NCI-H2227 (cell line): Measurements from ENCODE around the gene KIF4A.

Experiments used
- DNase-seq: peaks from one replicate; lab custom pipeline; 2025; ENCODE audit not compliant: unreplicated experiment; lab: John Stamatoyannopoulos, UW

The KIF4A gene

DNA sequence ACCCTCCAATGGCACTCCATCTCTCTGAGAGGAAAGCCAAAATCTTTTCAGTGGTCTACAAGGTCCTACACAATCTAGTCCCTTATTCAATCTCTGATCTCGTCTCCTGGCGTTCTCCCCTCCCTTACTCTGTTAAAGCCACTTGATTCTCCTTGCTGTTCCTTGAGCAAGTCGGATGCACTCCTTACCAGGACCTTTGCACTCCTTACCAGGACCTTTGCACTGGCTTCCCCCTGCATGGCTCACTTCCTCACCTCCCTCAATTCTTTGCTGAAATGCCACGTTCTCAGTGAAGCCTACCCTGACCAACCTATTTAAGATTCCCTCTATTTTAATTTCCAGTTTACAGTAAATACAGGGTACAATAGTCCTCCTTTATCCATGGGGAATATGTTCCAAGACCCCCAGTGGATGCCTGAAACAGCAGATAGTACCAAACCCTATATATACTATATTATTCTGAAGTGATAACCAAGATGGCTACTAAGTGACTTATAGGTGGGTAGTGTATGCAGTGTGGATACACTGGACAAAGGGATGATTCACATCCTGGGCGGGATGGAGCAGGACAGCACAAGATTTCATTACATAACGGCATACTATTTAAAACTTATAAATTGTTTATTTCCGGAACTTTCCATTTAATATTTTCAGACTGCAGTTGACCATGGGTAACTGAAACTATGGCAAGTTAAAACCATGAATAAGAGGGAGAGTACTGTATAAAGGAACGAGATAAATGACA lies 148.2 kb downstream of the KIF4A start:
- no peak for DNase-seq

DNA sequence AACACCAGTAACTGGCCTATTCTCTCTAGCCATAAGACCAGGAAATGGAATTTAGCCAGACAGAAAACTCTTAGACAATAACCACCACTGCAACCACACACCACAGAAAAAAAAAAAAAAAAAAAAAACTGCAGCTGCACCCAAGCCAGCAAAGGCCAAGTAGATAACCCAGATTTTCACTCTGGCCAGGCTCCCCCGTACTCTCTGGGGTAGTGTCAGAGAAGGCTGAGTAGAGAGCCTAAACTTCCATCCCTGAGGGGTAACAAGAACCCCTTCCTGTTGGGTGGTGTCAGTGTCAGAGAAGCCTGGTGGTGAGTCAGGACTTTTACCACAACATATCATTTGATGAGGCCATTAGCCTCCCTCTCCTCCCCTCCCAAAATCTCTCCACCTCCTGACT lies 149.1 kb downstream of the KIF4A start:
- DNase-seq, result no peak

DNA sequence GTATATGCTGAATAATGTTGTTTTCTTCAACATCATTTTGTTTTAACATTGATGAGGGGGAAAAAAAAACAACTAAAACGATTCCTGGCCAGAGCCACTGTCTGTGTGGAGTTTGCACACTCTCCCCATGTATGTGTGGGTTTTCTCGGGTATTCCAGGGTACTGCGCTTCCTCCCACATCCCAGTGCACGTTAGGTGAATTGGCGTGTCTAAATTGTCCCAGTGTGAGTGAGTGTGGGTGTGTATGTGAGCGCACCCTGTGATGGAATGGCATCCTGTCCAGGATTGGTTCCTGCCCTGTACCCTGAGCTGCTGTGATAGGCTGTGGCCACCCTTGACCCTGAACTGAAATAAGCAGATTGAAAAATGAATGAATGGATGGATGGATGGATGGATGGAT lies 152.3 kb downstream of the KIF4A start:
- DNase-seq, result no peak

DNA sequence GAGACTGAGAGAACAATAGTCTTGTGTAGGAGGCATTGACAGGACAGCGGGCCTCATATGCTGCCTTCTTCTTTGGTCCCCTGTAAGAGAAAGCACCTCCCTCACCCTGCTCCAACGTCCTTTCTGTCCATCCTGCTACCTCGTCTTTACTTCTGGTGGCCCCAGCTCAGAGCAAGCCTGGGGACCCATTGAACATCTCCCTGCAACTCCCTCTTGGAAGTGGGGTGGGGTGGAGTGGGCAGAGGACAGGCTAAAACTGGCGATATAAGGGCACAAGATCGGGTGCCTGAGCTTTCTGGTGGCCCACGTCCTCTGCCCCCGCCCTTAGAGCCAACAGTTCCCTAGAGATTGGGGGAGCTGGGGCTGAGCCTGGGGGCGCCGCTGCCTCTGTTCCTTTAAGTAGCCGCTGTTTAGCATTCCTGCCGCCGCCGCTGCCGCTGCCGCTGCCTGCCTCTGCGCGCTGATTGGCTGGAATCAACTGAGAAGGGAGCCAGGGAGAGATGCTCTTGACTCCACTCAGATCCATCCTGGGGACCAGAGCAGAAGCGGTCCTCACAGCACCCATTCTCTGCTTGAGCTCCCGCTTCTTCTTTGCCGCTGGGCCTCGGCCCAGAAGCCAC lies 154.5 kb downstream of the KIF4A start, which contains the start of gene DLG3:
TSS of gene DLG3 (plus strand) at position 510 of the 620 bp plus-strand sequence. CDS start 367 bp downstream, outside the sequence.
- DNase-seq, result peak; percentile 85

DNA sequence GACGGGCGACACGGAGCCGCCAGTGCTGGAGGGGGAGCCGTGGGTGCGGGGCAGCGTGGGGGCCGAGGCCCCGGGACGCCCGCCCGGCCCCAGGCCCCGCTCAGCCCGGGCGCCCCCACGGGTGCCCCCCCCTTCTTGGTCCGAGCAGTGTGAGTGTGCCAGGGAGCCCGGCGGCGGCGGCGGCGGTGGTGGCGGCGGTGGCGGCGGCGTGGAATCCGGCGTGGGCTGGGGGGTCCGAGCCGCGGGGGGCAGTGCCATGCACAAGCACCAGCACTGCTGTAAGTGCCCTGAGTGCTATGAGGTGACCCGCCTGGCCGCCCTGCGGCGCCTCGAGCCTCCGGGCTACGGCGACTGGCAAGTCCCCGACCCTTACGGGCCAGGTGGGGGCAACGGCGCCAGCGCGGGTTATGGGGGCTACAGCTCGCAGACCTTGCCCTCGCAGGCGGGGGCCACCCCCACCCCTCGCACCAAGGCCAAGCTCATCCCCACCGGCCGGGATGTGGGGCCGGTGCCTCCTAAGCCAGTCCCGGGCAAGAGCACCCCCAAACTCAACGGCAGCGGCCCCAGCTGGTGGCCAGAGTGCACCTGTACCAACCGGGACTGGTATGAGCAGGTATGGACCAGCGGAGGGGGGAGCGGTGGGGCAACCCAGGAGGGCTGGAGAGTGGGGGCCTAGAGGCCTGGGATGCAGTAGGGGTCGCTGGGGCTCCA lies 155.2 kb downstream of the KIF4A start:
- DNase-seq, result no peak

DNA sequence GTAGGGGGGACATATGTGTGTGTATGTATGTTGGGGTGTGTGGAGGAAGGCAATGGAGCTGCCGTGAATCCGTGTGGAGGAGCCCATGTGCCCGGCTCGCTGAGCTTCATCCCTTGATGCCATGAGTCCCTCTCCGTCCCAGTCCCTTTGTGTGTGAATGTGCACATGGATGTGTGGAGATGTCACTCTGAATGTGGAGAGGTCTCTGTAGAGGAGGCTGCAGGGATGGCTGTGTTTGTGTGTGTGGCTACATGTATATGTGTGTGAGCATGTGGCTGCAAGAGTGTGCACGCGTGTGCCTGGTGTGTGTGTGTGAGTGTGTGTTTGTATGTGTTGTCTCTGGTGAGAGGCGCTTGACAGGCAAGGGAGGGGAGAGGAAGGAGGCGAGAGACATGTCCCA lies 156.0 kb downstream of the KIF4A start:
- DNase-seq, result peak; percentile 14

DNA sequence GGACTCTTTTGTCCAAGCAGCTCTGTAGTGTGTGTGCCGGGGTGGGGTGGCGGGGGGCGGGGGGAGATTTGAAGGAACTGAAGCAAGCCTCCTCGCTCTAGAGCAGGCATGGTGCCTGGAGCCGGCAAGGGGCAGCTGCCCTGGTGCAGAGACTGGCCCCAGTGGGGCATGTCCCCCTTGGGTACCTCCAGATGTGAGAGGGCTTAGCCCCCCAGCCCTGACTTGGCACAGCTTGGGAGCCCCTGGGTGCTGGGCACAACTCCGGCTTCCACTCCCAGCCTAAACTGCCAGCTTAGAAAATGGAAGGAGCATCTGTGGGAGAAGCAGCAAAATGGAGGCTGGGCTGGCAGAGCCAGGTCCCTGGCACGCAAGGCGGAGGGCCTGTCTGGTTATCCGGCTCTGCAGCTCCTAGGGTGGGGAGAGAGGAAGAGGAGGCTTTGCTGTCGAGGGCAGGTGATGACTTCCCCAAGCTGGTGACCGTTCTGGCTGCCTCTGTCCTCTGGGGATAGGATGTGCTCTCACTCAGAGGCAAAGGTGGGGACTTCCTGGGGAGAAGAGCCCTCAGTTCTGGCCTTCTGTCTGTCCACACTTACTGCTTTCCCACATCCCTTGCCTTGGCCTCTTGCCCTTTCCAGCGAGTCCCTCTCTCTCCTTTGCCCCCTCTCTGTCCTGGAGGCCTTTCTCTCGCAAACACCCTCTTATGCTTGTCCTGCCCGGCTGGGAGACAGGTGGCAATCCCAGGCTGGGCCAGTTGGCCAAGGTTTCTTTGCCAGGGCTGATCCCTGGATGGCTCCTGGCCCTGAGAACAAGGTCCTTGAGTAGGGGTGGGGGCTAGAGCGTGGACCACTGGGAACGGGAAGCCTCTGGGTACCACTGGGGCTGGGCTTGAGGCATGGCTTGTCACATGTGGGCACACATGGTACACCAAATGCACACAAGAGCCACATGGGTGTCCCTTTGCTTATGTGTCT lies 156.8 kb downstream of the KIF4A start:
- DNase-seq, result no peak

DNA sequence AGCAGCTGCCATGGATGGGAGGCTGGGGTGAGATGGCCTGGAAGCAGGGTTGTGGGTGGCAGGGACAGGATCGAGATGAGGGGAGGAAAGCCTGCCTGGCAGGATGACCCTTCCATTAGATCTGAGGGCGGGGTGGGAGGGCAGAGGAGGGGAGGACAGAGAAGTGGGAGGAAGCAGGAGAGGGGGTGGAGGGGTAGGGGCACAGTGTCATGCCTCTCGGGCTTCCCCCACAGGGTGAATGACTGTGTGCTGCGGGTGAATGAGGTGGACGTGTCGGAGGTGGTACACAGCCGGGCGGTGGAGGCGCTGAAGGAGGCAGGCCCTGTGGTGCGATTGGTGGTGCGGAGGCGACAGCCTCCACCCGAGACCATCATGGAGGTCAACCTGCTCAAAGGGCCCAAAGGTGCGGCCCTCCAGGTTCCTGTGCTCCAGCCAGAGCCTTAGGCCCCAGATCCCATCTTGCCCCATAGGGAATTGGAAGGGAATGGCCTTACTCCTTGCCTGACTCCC lies 159.6 kb downstream of the KIF4A start:
- no peak for DNase-seq

DNA sequence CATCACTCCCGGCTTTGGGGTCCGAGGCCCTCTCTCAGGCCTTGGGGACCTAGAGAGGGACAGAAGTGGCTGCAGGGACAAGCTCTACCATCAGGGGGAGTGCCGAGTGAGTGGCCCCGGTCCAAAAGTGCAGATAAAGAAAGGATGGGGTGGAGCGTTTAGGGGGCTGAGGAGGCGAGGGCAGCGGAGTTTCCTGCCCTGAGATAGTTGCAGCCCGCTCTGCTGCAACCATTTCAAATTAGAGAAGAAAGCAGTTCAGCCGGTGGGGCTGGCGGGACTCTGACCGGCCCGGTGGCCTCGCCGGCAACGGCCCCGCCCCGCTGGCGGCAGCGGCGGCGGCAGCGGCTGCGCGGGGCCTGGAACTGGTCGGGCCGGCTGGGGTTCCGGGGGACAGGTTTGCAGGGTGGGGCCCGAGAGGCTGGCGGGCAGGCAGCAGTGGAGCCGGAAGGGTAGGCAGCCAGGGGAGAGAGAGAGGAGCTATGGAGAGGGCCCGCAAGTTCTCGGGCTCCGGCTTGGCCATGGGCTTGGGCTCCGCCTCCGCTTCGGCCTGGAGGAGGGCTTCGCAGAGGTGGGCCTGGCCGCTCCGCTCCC lies 162.3 kb downstream of the KIF4A start:
- DNase-seq, result peak; percentile 71

DNA sequence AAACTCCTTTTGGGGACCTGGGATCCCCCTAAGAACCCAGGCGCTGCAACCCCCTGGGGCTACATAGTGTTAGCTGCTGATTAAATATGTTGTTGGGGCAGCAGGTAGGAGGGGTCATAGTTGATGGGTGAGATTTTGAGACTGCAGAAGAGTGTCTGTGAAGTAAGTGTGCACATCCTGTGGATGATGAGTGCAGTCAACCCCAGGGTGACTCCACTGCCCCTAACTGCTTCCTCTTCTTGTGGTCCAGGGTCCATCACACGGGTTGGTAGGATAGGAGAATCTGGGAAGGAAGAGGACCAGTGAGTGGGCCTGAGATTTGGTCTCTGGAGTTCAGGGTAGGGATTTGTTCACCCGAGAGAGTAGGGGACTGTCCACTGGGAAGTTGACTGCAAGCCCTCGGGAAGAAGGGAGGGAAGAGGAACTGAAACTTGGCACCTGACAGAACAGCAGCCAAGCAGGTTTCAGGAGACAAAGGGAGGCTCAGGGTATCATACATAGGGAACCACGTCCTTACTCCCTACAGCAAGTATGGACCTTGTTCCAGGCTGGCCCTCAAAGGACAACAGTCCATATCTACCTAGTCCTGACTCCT lies 163.2 kb downstream of the KIF4A start:
- no peak for DNase-seq

DNA sequence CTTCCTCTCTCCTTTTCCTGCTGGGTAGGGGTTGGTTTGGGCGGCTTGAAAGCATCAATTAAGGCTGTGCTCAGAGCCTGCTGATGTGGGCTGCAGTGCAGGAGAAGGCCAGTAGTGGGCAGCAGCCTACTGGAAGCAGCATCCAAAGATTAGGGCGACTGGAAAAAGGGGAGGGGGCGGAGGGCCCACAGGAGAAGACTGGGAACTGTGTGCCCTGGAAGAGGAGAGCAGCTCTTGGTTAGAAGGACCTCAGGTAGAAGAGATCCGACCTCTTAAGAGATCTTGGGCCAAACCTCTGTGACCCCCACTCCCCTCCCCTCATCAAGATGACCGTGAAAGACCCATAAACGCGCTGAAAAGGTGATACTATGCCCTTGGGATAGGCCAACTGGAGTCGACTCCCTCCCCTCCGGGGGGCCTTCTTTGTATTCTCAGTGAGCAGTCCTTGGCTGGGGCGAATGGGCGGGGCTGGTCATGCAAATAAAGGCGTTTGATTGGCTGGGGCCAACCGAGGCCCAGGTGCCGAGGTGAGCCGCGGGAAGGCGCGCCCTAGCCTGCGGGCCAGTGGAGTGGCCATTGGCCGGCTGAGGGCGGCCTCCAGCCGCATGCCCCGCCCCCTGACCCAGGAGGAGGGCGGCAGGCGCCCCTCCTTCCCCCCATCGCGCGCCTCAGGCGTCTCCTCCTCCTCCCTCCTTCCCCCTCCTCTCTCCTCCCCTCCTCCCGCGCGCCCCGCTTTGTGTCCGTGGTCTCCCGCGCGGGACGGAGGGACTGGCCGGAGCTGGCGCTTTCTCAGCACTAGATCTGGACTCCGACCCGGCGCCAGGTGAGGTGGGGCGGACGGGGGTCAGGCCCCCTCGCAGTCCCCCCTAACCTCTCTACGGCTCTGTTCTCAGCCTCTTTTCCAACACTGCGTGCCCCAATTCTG lies 164.8 kb downstream of the KIF4A start:
- peak; percentile 91 for DNase-seq

DNA sequence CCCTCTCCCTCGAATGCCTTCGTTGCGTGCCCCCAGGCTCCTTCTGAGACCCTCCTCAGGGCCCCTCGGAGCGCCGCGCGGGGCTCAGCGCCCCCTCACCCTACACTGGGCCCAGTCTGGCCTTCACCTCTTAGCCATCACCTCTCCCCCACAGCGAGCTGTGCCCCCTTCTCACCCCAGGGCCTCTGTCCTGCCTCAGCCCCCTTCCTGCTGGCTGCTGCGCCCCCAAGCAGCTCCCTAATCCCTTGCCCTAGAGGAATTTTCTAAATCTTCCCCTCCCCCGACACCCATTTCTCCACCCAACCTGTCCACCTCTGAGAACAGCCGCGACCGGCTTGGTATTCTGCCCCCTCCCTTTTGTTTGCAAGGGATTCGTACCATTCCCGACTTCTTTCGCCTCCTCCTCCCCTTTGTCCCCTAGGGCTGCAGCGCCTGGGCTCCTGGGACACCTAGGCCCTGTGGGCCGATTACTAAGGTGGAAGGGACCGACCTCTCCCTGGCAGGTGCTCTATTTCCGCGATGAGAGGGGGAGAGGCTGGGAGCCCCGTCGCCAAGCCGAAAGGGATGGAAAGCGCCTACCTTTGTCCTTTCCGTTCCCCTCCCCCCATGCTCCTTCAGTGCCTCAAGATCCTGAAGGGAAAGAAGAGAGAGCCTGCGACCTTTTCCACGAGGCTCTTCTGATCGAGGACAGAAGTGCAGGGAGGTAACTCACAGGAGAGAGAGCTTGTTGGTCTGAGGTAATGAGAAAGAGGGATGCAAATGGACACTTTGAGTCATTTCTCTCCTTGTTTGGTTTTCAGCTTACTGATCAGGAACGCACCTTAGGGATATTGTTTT lies 165.7 kb downstream of the KIF4A start:
- DNase-seq, result peak; percentile 64

DNA sequence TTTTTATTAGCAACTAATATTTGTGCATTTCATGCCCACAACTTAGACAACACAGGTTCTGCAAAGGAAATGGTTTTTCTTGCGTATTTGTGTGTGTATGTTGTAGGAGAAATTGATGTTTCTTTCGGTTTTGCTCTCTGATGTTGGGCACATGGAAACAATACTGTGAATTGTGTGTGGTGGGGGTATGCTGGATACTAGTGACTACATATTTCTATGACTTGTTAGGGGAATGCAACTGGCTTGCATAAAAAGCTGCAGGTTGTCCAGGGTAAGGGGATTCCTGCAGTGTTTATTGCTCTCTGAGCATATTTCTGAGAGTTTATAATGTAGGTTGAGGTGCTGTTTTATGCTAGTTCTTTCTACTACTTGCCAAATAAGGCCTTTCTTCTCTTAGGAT lies 166.4 kb downstream of the KIF4A start:
- no peak for DNase-seq

DNA sequence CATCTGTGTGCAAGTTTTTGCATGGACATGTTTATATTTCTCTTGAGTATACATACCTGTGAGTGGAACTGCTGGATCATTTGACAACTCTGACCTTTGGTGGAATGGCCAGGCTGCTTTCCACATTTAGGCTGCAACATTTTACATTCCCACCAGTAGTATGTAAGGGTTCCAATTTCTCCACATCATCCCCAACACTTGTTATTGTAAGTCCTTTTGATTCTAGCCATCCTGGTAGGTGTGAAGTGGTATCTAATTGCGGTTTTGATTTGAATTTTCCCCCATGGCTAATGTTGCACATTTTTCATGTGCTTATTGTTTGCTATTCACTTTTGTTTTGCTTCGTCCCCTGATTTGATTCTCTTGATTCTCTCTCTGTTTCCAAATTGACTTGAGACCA lies 171.1 kb downstream of the KIF4A start:
- DNase-seq, result no peak

DNA sequence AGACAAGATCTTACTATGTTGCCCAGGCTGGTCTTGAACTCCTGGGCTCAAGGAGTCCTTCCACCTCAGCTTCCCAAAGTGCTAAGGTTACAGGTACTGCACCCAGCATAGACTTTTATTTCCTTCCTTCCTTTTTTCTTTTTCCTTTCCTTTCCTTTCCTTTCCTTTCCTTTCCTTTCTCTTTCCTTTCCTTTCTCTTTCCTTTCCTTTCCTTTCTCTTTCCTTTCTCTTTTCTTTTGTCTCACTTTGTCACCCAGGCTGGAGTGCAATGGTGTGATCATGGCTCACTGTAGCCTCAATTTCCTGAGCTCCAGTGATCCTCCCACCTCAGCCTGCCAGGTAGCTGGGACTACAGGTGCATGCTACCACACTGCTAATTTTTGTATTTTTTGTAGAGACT lies 174.1 kb downstream of the KIF4A start:
- DNase-seq, result no peak

DNA sequence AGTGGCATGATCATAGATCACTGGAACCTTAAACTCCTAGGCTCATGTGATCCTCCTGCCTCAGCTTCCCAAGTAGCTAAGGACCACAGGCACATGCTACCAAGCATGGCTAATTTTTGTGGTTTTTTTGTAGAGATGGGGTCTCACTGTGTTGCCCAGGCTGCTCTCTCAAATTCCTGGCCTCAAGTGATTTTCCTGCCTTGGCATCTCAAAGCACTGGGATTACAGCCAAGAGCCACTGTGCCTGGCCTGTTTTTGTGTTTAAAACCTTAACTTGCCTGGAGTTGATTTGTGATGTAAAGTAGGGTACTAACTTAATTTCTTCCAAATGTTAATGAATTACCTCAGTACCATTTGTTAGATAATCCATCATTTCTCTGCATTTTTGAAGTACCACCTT lies 177.1 kb downstream of the KIF4A start:
- DNase-seq, result no peak

DNA sequence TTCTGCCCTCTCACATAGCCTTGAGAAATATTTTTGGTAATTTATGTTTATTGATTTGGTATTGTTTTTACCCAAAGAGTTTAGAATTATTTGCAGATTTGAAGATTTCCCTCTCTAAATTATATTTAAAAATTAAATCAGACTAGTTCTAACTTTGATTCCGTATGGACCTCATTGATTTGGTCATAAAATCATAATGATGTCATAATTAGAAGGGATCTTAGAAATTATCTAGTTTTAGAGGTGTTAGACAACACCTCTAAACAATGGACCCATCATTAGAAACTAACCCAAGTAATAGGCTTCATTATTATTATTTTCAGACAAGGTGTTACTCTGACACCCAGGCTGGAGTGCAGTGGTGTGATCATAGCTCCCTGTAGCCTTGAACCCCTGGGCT lies 178.8 kb downstream of the KIF4A start:
- DNase-seq, result no peak
